ENCODE results near the gene FYB1. TPM values are rescaled to one million over a fixed set of nuclear protein-coding genes. Genes with fewer than 3 reads are reported as not detected.

Gene FYB1
- total RNA-seq, 1 experiment from 2014 or later = 1.1 TPM

- Histone ChIP-seq H3K4me2 (ENCODE audit: low read length) (no peak overlapping the region), H3F3A (ENCODE audit: low read length, unreplicated experiment) (no peaks in the 10 kb centered on the region), H4K20me1 (ENCODE audit: low read length) (no peaks in the 10 kb centered on the region), H3K36me3 (ENCODE audit: low read depth, low read length) (no peaks in the 10 kb centered on the region), H3K4me1 (ENCODE audit: insufficient read depth, low read length) (peaks cover 12% of the 10 kb centered on the region), H3K79me2 (ENCODE audit: low read length) (no peaks in the 10 kb centered on the region), H3K9me2 (replicated peaks; ENCODE audit: low read length) (no peaks in the 10 kb centered on the region), H3K27me3 (ENCODE audit: low read length) (no peaks in the 10 kb centered on the region), H3K9me3 (ENCODE audit: low read length) (no peaks in the 10 kb centered on the region), H3K9ac (ENCODE audit: low read length) (no peak overlapping the region), H2AFZ (ENCODE audit: low read length) (no peak overlapping the region), H3K4me3 (ENCODE audit: low read length) (no peak overlapping the region), H3K27ac (ENCODE audit: low read length) (no peak overlapping the region)
- ATAC-seq (no peak), DNase-seq (no peak)
- ChIA-PET POLR2A (ENCODE audit: unreplicated experiment) (no interaction called here), CTCF (interaction anchor here (0.5 kb wide), 1 partner anchor 369 kb away, joined by 5 read pairs; no protein-coding TSS in a partner anchor)
- TF ChIP-seq CTCF (conservative IDR thresholded peaks at IDR 0.05; ENCODE audit: low read depth, low read length) = no peak
- no peak for TF ChIP-seq EZH2 (IDR thresholded peaks at IDR 0.05; ENCODE audit: low read length, unreplicated experiment)
- TF ChIP-seq EZH2phosphoT487 (IDR thresholded peaks at IDR 0.05; ENCODE audit: borderline replicate concordance, low read length) = no peak
- intact Hi-C loops (cut with micrococcal nuclease) = no loop called here
- BruUV-seq (replicated peaks) = no TSS peak
Measured at GRCh38 chr5:39202597-39203274, 16.6 kb downstream of the FYB1 start.

- no peak for TF ChIP-seq EZH2 (IDR thresholded peaks at IDR 0.05; ENCODE audit: low read length, unreplicated experiment)
- TF ChIP-seq EZH2phosphoT487 (IDR thresholded peaks at IDR 0.05; ENCODE audit: borderline replicate concordance, low read length) = no peak
- TF ChIP-seq CTCF (conservative IDR thresholded peaks at IDR 0.05; ENCODE audit: low read depth, low read length) = no peak
- POLR2A ChIA-PET (ENCODE audit: unreplicated experiment) = no interaction called here
- no peak overlapping the region for H3K9ac ChIP-seq (ENCODE audit: low read length)
- H4K20me1 ChIP-seq (ENCODE audit: low read length) = no peaks in the 10 kb centered on the region
- no peak overlapping the region for H3K4me3 ChIP-seq (ENCODE audit: low read length)
- H3K4me2 ChIP-seq (ENCODE audit: low read length) = no peak overlapping the region
- BruUV-seq (replicated peaks) = no TSS peak
- no peak overlapping the region for H3K27ac ChIP-seq (ENCODE audit: low read length)
- no peak overlapping the region for H2AFZ ChIP-seq (ENCODE audit: low read length)
- H3F3A ChIP-seq (ENCODE audit: low read length, unreplicated experiment) = no peaks in the 10 kb centered on the region
- no peaks in the 10 kb centered on the region for H3K27me3 ChIP-seq (ENCODE audit: low read length)
- no peak for ATAC-seq
- no peaks in the 10 kb centered on the region for H3K9me3 ChIP-seq (ENCODE audit: low read length)
- H3K4me1 ChIP-seq (ENCODE audit: insufficient read depth, low read length) = peaks cover 20% of the 10 kb centered on the region
- no peaks in the 10 kb centered on the region for H3K79me2 ChIP-seq (ENCODE audit: low read length)
- no peaks in the 10 kb centered on the region for H3K9me2 ChIP-seq (replicated peaks; ENCODE audit: low read length)
- intact Hi-C loops (cut with micrococcal nuclease) = no loop called here
- no peak for DNase-seq
- CTCF ChIA-PET = no interaction called here
- H3K36me3 ChIP-seq (ENCODE audit: low read depth, low read length) = no peaks in the 10 kb centered on the region
Measured at GRCh38 chr5:39201781-39202596, 17.4 kb downstream of the FYB1 start.

All from PC-3 (cell line).